PC-9 (cell line): Measurements from ENCODE around the gene ZNF716.

Source experiments
- CTCF ChIP-seq: fragments of 200-600 bp; sonication (generic); conservative IDR thresholded peaks from 2 replicates; pipeline ENCODE4 v1.6.1; 2017; ENCODE audit warnings: mixed run types, antibody characterized with exemption, mild to moderate bottlenecking, moderate library complexity
- EZH2 ChIP-seq: fragments of 200-600 bp; sonication (generic); IDR thresholded peaks from 2 replicates; pipeline ENCODE4 v1.8.0; 2017; ENCODE audit warnings: antibody characterized with exemption, low read depth

DNA sequence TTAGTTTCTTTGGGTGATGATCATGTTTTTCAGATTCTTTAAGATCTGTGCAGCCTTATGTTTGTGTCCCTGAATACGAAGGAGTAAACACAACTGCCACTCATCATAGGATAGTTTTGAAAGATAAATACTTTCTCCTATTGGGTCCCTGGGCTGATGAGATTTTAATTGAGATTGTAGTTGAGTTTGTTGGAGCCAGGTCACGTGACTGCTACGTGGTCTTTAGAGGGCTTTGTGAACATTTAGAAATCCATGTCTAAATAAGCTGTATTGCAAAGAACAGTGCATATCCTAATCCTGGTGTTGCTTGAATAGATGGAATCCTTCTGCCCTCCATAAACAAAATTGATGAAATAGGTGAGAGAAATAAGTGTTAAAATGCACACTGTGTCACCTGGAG is 17.4 kb upstream of the ZNF716 start:
- TF ChIP-seq CTCF (no peak), EZH2 (no peak)
